Measurements from ENCODE around the gene STRAP.

GRCh38 chr12:15893260-15893659 is 11.1 kb downstream of the STRAP start:
- TF ChIP-seq POLR2A (IDR thresholded peaks at IDR 0.05) (no peak), CTCF (IDR thresholded peaks at IDR 0.05) (no peak)
